Mesendoderm (in vitro differentiated cells): Measurements from ENCODE around the gene LCMT1.
"Not testable (repeated sequence)": the region's sequence is repeated elsewhere in the genome, so short reads cannot be mapped to it uniquely, and the experiment has no call there.

Experiments
- DNase-seq: peaks from one replicate; pipeline ENCODE4 v3.0.0; 2013
- H2AK5ac ChIP-seq: 2 replicates; pipeline ENCODE4 v1.6.1; 2013; ENCODE audit warnings: low read length, inconsistent platforms
- H2BK120ac ChIP-seq: 2 replicates; pipeline ENCODE4 v1.6.1; 2013; ENCODE audit warnings: low read depth, mild to moderate bottlenecking, low read length, moderate library complexity, mixed read lengths
- H2BK15ac ChIP-seq: replicated peaks from 2 replicates; pipeline ENCODE4 v1.6.1; 2013; ENCODE audit warnings: low read depth, mild to moderate bottlenecking, moderate library complexity
- H2BK5ac ChIP-seq: 2 replicates; pipeline ENCODE4 v1.6.1; 2013; ENCODE audit warnings: low read length, inconsistent platforms
- H3K18ac ChIP-seq: 2 replicates; pipeline ENCODE4 v1.6.1; 2013; ENCODE audit warnings: mild to moderate bottlenecking, low read length, mixed read lengths
- H3K23ac ChIP-seq: one replicate; pipeline ENCODE4 v1.6.1; 2013; ENCODE audit warnings: low read length
- H3K27ac ChIP-seq: 2 replicates; pipeline ENCODE4 v1.5.1; 2013; ENCODE audit warnings: low read depth, mild to moderate bottlenecking, inconsistent platforms, low read length, moderate library complexity
- H3K27me3 ChIP-seq: 2 replicates; pipeline ENCODE4 v1.6.1; 2013; ENCODE audit warnings: low read length, control low read depth, mild to moderate bottlenecking, inconsistent platforms; ENCODE audit not compliant: insufficient read depth, poor library complexity
- H3K36me3 ChIP-seq: 2 replicates; pipeline ENCODE4 v1.6.1; 2013; ENCODE audit warnings: low read length, inconsistent platforms; ENCODE audit not compliant: control insufficient read depth, insufficient read depth
- H3K4ac ChIP-seq: one replicate; pipeline ENCODE4 v1.6.1; 2013; ENCODE audit warnings: low read depth, mild to moderate bottlenecking, low read length, moderate library complexity
- H3K4me1 ChIP-seq: 2 replicates; pipeline ENCODE4 v1.6.1; 2013; ENCODE audit warnings: low read depth, low read length, inconsistent platforms; ENCODE audit not compliant: control insufficient read depth
- H3K4me2 ChIP-seq: 2 replicates; pipeline ENCODE4 v1.6.1; 2013; ENCODE audit warnings: low read length
- H3K4me3 ChIP-seq: 2 replicates; pipeline ENCODE4 v1.5.1; 2013; ENCODE audit warnings: mild to moderate bottlenecking, low read length
- H3K56ac ChIP-seq: one replicate; pipeline ENCODE4 v1.6.1; 2013; ENCODE audit warnings: low read length
- H3K79me1 ChIP-seq: 2 replicates; pipeline ENCODE4 v1.6.1; 2013; ENCODE audit warnings: low read length, inconsistent platforms
- H3K79me2 ChIP-seq: 2 replicates; pipeline ENCODE4 v1.6.1; 2013; ENCODE audit warnings: mild to moderate bottlenecking, low read length; ENCODE audit not compliant: control insufficient read depth, insufficient read depth
- H3K9ac ChIP-seq: 2 replicates; pipeline ENCODE4 v1.6.1; 2013; ENCODE audit warnings: low read length, inconsistent platforms
- H4K5ac ChIP-seq: one replicate; pipeline ENCODE4 v1.6.1; 2013; ENCODE audit warnings: low read length
- H4K8ac ChIP-seq: one replicate; pipeline ENCODE4 v1.6.1; 2013; ENCODE audit warnings: low read depth, mild to moderate bottlenecking, control low read depth, low read length, moderate library complexity
- WGBS: extraction: QIAGEN DNeasy Blood & Tissue Kit; methylation state at CpG from one replicate; pipeline ENCODE4 v1.1.7; 2013; ENCODE audit warnings: low lambda C conversion rate, missing lambda C conversion rate; ENCODE audit not compliant: insufficient coverage; ENCODE audit errors: extremely low coverage; 5-methylcytosine and 5-hydroxymethylcytosine counted together

LCMT1 gene

GRCh38 chr16:25124503-25124902, 13.0 kb downstream of the LCMT1 start:
- Histone ChIP-seq H3K36me3 (peaks cover 3% of the 10 kb centered on the region), H3K4me1 (no peaks in the 10 kb centered on the region), H3K79me1 (peaks cover 5% of the 10 kb centered on the region), H3K79me2 (peaks cover 7% of the 10 kb centered on the region), H3K56ac (no peak overlapping the region), H4K8ac (no peak overlapping the region), H3K27ac (no peak overlapping the region), H3K9ac (no peak overlapping the region), H3K4ac (no peak overlapping the region), H2BK5ac (no peak overlapping the region), H2BK15ac (no peak overlapping the region), H3K23ac (no peak overlapping the region), H4K5ac (no peak overlapping the region), H3K4me2 (no peak overlapping the region), H2AK5ac (no peak overlapping the region), H3K4me3 (no peak overlapping the region), H3K18ac (no peak overlapping the region), H3K27me3 (no peaks in the 10 kb centered on the region), H2BK120ac (no peak overlapping the region)
- no CpG with 5 or more reads among the region's 3 CpGs for WGBS
- DNase-seq: peak; percentile 50

- not testable (repeated sequence) for DNase-seq
These were observed 14.6 kb downstream of the LCMT1 start for GRCh38 chr16:25126086-25126666.

GRCh38 chr16:25126820-25127232, 15.3 kb downstream of the LCMT1 start:
- no peak overlapping the region for H2BK15ac ChIP-seq
- H3K79me1 ChIP-seq: peaks cover 5% of the 10 kb centered on the region
- no peak overlapping the region for H3K4me3 ChIP-seq
- no CpG with 5 or more reads among the region's 4 CpGs for WGBS
- H3K36me3 ChIP-seq: peaks cover 3% of the 10 kb centered on the region
- no peak overlapping the region for H2BK5ac ChIP-seq
- no peak overlapping the region for H3K4ac ChIP-seq
- no peak overlapping the region for H3K4me2 ChIP-seq
- no peak overlapping the region for H4K8ac ChIP-seq
- no peaks in the 10 kb centered on the region for H3K4me1 ChIP-seq
- DNase-seq: peak; percentile 53
- no peak overlapping the region for H3K18ac ChIP-seq
- H3K27ac ChIP-seq: no peak overlapping the region
- no peak overlapping the region for H2BK120ac ChIP-seq
- H3K23ac ChIP-seq: no peak overlapping the region
- H4K5ac ChIP-seq: no peak overlapping the region
- no peak overlapping the region for H3K56ac ChIP-seq
- H3K79me2 ChIP-seq: peaks cover 6% of the 10 kb centered on the region
- H3K27me3 ChIP-seq: no peaks in the 10 kb centered on the region
- no peak overlapping the region for H2AK5ac ChIP-seq
- H3K9ac ChIP-seq: no peak overlapping the region

More at GRCh38 chr16:25126086-25126666, 14.6 kb downstream of the LCMT1 start:
- not testable (repeated sequence) for H3K36me3 ChIP-seq, H3K27me3 ChIP-seq, H3K4ac ChIP-seq, H3K9ac ChIP-seq, H3K79me1 ChIP-seq, H3K4me1 ChIP-seq, H4K5ac ChIP-seq, H2BK5ac ChIP-seq, H2BK15ac ChIP-seq, H3K79me2 ChIP-seq, H3K27ac ChIP-seq, H2AK5ac ChIP-seq, H3K56ac ChIP-seq, H3K4me3 ChIP-seq, H3K23ac ChIP-seq, H3K4me2 ChIP-seq, H4K8ac ChIP-seq, H2BK120ac ChIP-seq, H3K18ac ChIP-seq
- no CpG with 5 or more reads among the region's 13 CpGs for WGBS

- H2BK15ac ChIP-seq, H3K4ac ChIP-seq, H3K9ac ChIP-seq, H3K27ac ChIP-seq, H3K36me3 ChIP-seq, H3K23ac ChIP-seq, H3K56ac ChIP-seq, DNase-seq, H3K4me1 ChIP-seq, H3K27me3 ChIP-seq, H3K79me1 ChIP-seq, H3K4me2 ChIP-seq, H4K5ac ChIP-seq, H3K18ac ChIP-seq, H2AK5ac ChIP-seq, H3K4me3 ChIP-seq, H2BK5ac ChIP-seq, H4K8ac ChIP-seq, H2BK120ac ChIP-seq, H3K79me2 ChIP-seq: not testable (repeated sequence)
- no CpG with 5 or more reads among the region's 5 CpGs for WGBS
These were observed 21.2 kb downstream of the LCMT1 start for GRCh38 chr16:25132751-25133150.

GRCh38 chr16:25134166-25134700, 22.7 kb downstream of the LCMT1 start:
- Histone ChIP-seq H3K4me1 (no peaks in the 10 kb centered on the region), H3K9ac (no peak overlapping the region), H3K79me2 (no peaks in the 10 kb centered on the region), H3K4me2 (no peak overlapping the region), H3K18ac (no peak overlapping the region), H3K79me1 (no peaks in the 10 kb centered on the region), H3K4ac (no peak overlapping the region), H3K4me3 (no peak overlapping the region), H3K27ac (no peak overlapping the region), H4K5ac (no peak overlapping the region), H3K36me3 (peaks cover 2% of the 10 kb centered on the region), H3K27me3 (no peaks in the 10 kb centered on the region), H2AK5ac (no peak overlapping the region), H3K23ac (no peak overlapping the region), H4K8ac (no peak overlapping the region), H2BK5ac (no peak overlapping the region), H2BK120ac (no peak overlapping the region), H2BK15ac (no peak overlapping the region), H3K56ac (no peak overlapping the region)
- no CpG with 5 or more reads among the region's 4 CpGs for WGBS
- DNase-seq: no peak
